GM18511 (cell line): ENCODE results near the gene ZNF286A.
"Not testable (repeated sequence)": the region's sequence is repeated elsewhere in the genome, so short reads cannot be mapped to it uniquely, and the experiment has no call there.

Experiments used
- ATAC-seq: cut with Tn5 transposase; IDR thresholded peaks from one replicate; pipeline ENCODE4 v1.9.1; 2021; ENCODE audit warnings: mild to moderate bottlenecking, moderate library complexity; ENCODE audit not compliant: unreplicated experiment

Gene ZNF286A

DNA sequence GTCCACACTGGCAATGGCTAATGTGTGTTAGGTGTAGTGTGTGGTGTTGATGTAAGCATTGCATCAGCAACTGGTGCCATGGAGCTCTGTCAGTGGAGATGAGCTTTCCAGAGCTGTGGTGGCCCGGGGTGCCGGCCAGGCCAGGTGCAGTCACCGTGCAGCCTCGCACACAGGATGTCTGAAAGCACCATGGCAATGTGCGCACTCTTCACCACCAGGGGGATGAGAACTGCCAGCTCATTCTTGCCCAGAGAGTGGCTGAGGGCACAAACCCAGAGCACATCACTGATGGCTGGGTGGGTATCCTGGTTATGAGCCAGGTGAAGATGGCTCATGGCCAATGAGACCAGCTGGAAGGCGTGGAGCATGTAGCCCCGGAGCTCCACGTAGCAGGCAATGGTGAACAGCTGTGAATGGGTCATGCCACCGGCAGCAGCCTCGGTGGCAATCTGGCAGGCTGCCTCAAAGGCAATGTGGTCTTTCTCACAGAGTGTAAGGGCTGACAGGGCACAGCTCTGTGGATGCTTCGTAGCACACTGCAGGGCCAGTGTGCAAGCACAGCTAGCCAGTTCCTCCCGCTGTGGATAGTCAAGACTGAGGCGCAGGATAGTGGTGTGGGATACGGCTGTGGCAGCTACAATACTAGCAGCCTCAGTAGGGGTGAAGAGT is 69.4 kb downstream of the ZNF286A start:
- ATAC-seq, result not testable (repeated sequence)
